Ishikawa (cell line): ENCODE measurements around the gene MAP3K13.

ENCODE experiments used
- CEBPB ChIP-seq: IDR thresholded peaks from 2 replicates; pipeline ENCODE4 v1.6.1; 2012
- CREB1 ChIP-seq: IDR thresholded peaks from 2 replicates; pipeline ENCODE4 v1.6.1; 2012; ENCODE audit warnings: low read depth
- EGR1 ChIP-seq: IDR thresholded peaks from 2 replicates; pipeline ENCODE4 v1.6.1; 2012
- EP300 ChIP-seq: IDR thresholded peaks from 2 replicates; pipeline ENCODE4 v1.6.1; 2012; ENCODE audit warnings: borderline replicate concordance
- FOXM1 ChIP-seq: IDR thresholded peaks from 2 replicates; pipeline ENCODE4 v1.6.1; 2012; ENCODE audit warnings: low read depth, borderline replicate concordance
- MAX ChIP-seq: IDR thresholded peaks from 2 replicates; pipeline ENCODE4 v1.6.1; 2012
- NFIC ChIP-seq: IDR thresholded peaks from 2 replicates; pipeline ENCODE4 v1.6.1; 2012
- RAD21 ChIP-seq: IDR thresholded peaks from 2 replicates; pipeline ENCODE4 v1.6.1; 2012; ENCODE audit warnings: low read depth
- REST ChIP-seq: IDR thresholded peaks from 2 replicates; pipeline ENCODE4 v1.6.1; 2012; ENCODE audit warnings: low read depth, mild to moderate bottlenecking
- TAF1 ChIP-seq: IDR thresholded peaks from 2 replicates; pipeline ENCODE4 v1.6.1; 2012; ENCODE audit warnings: low read depth, mild to moderate bottlenecking
- TCF12 ChIP-seq: IDR thresholded peaks from 2 replicates; pipeline ENCODE4 v1.6.1; 2012; ENCODE audit warnings: low read depth
- TEAD4 ChIP-seq: IDR thresholded peaks from 2 replicates; pipeline ENCODE4 v1.6.1; 2012
- USF1 ChIP-seq: IDR thresholded peaks from 2 replicates; pipeline ENCODE4 v1.6.1; 2012
- YY1 ChIP-seq: IDR thresholded peaks from 2 replicates; pipeline ENCODE4 v1.6.1; 2012; ENCODE audit warnings: low read depth
- ZBTB7A ChIP-seq: IDR thresholded peaks from 2 replicates; pipeline ENCODE4 v1.6.1; 2012; ENCODE audit warnings: low read depth

Gene MAP3K13

GRCh38 chr3:185362850-185363661 is at the start of gene MAP3K13:
TSS of gene MAP3K13 (plus strand) at chr3:185363136. CDS start at chr3:185428582, 65,446 bp downstream.
- TF ChIP-seq YY1 (0 out of 2 replicates have a peak, but pooled peaks have one; percentile 5), MAX (0 out of 2 replicates have a peak, but pooled peaks have one; percentile 38), TEAD4 (0 out of 2 replicates have a peak, but pooled peaks have one; percentile 28), CEBPB (no peak), ZBTB7A (peak; percentile 69; the same call in 1 of the 2 replicates), CREB1 (peak; percentile 71), RAD21 (no peak), EGR1 (0 out of 2 replicates have a peak, but pooled peaks have one; percentile 29)

GRCh38 chr3:185313693-185314246 is 49.2 kb upstream of the MAP3K13 start:
- TF ChIP-seq CREB1: no peak
- no peak for TF ChIP-seq RAD21
- TF ChIP-seq YY1: no peak
- no peak for TF ChIP-seq CEBPB

- TF ChIP-seq ZBTB7A (no peak), YY1 (no peak), FOXM1 (no peak), TCF12 (no peak), TEAD4 (no peak), MAX (no peak), CEBPB (no peak), RAD21 (no peak), NFIC (no peak), EGR1 (no peak), USF1 (no peak), EP300 (no peak), CREB1 (no peak), REST (no peak), TAF1 (no peak)
Observed at GRCh38 chr3:185316740-185317412, 46.1 kb upstream of the MAP3K13 start.

- no peak for TF ChIP-seq CEBPB
- no peak for TF ChIP-seq FOXM1
- no peak for TF ChIP-seq EP300
- TF ChIP-seq TAF1: no peak
- TF ChIP-seq CREB1: no peak
- no peak for TF ChIP-seq RAD21
- TF ChIP-seq USF1: no peak
- no peak for TF ChIP-seq NFIC
- TF ChIP-seq TEAD4: no peak
- no peak for TF ChIP-seq EGR1
- no peak for TF ChIP-seq TCF12
- no peak for TF ChIP-seq REST
- no peak for TF ChIP-seq YY1
- TF ChIP-seq MAX: no peak
- TF ChIP-seq ZBTB7A: no peak
Observed at GRCh38 chr3:185317674-185318073, 45.3 kb upstream of the MAP3K13 start.

- TF ChIP-seq NFIC (no peak), USF1 (no peak), ZBTB7A (no peak), CEBPB (no peak), TCF12 (no peak), RAD21 (no peak), EGR1 (no peak)
Observed at GRCh38 chr3:185318141-185318540, 44.8 kb upstream of the MAP3K13 start.
